Fibroblast of pulmonary artery (primary cell): Measurements from ENCODE around the gene SNX17.
A peak's percentile ranks its signal among the peaks of the same experiment; 100 is the strongest.

ENCODE experiments used
- DNase-seq: peaks from one replicate; pipeline ENCODE4 v3.0.0-alpha.2; 2010; ENCODE audit warnings: low read depth
- H3K4me3 ChIP-seq: replicated peaks from 2 replicates; pipeline ENCODE4 v1.5.1; 2011; ENCODE audit warnings: low read depth, mild to moderate bottlenecking, control low read depth, low read length, moderate library complexity
- TF ChIP-seq, protein P1 (sequence below): IDR thresholded peaks from 2 replicates; pipeline ENCODE4 v1.5.1; 2011; ENCODE audit warnings: mild to moderate bottlenecking, control low read depth, low read length, inconsistent platforms; ENCODE audit errors: missing control alignments

SNX17 gene, protein sequence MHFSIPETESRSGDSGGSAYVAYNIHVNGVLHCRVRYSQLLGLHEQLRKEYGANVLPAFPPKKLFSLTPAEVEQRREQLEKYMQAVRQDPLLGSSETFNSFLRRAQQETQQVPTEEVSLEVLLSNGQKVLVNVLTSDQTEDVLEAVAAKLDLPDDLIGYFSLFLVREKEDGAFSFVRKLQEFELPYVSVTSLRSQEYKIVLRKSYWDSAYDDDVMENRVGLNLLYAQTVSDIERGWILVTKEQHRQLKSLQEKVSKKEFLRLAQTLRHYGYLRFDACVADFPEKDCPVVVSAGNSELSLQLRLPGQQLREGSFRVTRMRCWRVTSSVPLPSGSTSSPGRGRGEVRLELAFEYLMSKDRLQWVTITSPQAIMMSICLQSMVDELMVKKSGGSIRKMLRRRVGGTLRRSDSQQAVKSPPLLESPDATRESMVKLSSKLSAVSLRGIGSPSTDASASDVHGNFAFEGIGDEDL

DNA sequence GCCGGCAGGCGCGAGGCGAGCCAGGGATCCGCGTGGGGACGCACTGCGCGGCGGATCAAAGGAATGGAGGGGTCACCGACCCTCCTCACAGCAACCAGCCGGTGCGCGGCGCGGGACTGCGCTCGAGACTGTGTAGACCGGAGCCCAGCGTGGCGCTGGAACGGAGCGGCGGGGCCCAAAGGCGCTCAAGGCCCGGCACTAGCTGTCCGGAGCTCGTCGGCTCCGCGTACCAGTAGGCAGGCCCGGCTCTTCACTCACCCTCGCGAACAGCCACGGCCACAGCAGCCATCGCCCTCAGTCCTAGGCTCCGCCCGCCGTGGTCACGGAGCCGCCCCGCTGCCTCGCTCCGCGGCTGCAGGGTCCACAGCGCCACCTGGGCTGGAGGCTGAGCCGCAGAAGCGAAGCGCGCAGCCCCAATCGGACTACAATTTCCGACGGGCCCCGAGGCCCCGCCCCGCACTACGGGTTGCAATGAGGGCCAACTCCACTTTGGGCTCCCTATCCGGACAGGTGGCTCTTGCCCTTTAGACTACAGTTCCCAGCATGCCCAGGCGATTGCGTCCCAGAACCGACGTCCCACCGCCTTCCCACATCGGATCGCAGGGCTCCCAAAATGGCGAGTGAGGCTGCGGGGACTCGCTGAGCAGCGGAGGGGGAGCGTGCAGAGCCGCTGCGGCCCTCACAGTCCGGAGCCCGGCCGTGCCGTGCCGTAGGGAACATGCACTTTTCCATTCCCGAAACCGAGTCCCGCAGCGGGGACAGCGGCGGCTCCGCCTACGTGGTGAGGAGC, at the start of gene SNX17, which contains the start of gene EIF2B4:
Gene SNX17 (plus strand): TSS at position 591 of the 790 bp plus-strand sequence. CDS start 128 bp downstream, at position 719.
Gene EIF2B4 (minus strand): TSS at position 313 of the 790 bp plus-strand sequence. CDS start 24 bp downstream, at position 289.
- peak; percentile 99 for DNase-seq
- TF ChIP-seq, protein P1, sequence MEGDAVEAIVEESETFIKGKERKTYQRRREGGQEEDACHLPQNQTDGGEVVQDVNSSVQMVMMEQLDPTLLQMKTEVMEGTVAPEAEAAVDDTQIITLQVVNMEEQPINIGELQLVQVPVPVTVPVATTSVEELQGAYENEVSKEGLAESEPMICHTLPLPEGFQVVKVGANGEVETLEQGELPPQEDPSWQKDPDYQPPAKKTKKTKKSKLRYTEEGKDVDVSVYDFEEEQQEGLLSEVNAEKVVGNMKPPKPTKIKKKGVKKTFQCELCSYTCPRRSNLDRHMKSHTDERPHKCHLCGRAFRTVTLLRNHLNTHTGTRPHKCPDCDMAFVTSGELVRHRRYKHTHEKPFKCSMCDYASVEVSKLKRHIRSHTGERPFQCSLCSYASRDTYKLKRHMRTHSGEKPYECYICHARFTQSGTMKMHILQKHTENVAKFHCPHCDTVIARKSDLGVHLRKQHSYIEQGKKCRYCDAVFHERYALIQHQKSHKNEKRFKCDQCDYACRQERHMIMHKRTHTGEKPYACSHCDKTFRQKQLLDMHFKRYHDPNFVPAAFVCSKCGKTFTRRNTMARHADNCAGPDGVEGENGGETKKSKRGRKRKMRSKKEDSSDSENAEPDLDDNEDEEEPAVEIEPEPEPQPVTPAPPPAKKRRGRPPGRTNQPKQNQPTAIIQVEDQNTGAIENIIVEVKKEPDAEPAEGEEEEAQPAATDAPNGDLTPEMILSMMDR = peak; percentile 64
- peak within 1 kb of the TSS; percentile 96 for H3K4me3 ChIP-seq

DNA sequence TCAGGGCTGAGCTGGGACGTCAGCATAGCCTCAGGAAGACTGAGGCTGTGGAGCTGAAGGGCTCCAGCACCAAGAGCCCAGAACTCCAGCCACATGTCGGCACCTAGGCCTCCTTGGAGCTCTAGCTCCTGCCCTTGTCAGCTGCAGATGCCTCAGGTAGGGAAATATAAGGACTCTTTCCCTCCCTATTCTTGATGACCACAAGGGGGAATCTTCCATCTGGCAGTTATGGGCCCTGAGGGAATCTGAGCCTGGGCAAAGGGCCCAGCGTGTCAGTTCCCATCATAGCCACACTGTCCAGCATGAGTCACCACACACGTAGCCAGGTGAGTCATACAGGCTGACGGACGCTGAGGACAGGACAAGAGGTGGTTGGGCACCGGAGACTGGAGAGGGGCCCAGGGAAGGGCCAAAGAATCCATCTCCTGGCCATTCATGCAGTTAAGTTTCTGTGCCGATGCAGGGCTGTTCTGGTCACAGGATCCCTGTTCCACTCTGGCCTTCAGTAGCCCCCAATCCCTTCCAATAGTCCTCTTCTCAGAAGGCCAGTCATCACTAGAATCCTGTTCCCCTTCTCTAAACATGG, 49.4 kb upstream of the SNX17 start:
- DNase-seq = peak; percentile 99
- H3K4me3 ChIP-seq = peak overlapping the region; percentile 15

DNA sequence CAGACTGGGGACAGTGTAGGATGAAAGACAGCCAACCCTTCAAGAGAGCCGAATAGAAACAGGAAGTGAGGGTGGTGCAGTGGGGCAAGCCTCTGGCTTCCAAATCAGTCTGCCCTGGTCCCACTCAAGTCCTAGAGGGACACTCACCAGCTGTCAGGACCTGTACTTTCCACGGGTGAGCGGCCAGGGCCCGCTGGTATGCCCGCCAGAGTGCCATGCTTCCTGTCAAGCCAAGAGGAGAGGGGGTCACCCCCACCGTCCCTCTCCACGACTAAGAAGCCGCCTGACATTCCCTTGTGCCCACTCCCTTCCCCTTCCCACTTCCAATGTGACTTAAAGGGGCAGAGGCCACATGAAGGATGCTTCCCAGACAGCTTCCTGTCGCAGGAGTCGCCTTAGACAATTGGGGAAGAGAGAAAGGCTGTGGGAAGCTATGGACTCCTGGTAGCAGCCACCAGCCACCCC, 48.1 kb upstream of the SNX17 start:
- DNase-seq = no peak
- peak overlapping the region; percentile 92 for H3K4me3 ChIP-seq
- TF ChIP-seq, protein P1 = no peak

More for the DNA sequence above, 49.4 kb upstream of the SNX17 start:
- TF ChIP-seq, protein P1 = peak; percentile 78

DNA sequence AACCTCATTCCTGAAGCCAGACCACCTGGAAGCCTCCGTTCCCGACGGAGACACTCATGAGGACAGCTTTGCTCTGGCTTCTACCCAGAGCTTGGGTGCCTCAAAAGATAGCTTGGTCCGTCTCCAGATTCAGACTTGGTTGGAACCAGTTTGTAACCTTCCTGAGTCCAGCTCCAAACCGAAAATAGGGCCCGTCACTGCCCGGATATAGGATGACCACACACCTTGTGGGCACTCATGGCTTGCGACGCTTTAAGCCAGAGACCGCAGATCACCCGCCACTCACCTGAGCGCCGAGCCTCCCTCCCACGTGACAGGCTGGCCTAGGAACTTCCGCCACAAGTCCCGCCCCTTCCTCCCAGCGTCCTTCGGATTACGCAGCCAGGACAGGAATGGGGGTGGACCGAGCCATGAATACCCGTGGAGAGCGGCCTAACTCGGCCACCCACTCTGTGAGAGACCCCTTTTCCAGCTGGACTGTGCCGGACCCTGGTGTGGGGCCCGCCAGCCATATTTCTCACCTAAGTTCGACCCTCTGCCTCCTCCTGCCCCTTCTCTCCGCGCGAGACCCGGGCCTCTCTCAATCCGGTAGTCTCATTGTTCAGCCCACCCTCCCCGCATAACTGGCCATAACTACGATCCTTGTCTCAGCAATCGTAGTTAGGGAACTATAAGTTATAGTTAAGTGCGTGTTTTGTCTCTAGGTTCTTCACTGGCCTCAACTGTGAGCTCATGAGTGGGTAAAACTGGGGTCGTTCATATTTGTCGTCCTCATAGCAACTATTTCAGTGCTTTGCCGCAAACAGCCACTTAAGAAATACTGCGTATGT, 47.4 kb upstream of the SNX17 start, which contains the start of gene MPV17:
Gene MPV17 (minus strand): TSS at position 332 of the 830 bp plus-strand sequence. CDS start 580 bp downstream, outside the sequence.
- TF ChIP-seq, protein P1 = no peak
- peak within 1 kb of the TSS; percentile 92 for H3K4me3 ChIP-seq
- peak; percentile 92 for DNase-seq

DNA sequence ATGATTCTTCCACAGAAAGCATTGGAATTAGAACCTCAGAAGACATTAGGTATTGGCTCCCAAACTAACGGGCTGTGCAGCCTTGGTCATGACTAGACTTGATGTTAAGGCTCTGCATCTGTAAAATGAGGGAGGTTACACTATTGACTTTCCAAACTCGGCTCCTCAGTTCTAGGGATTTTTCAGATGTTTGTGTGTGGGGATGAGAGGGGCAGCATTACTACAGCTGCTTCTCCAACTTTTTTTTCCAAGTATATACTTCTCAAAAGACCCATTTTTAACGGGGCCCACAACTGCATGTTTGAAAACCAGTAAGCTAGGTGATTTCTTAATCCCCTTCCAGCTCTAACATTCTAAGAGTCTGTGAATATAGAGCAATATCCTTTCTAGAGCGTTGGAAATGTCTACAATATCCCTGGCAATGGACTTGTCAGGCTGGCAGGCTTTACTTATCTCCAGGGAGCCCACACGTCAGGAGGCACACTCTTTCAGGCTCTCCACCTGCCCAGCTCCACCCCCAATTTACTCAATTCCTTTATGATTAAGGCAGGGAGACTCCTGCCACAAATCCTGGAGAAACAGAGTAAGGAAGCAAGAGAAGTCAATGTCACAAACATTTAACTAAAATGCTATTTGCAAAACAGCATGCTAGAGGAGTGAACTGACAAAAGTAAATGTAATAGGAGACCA, 46.7 kb upstream of the SNX17 start:
- no peak for DNase-seq
- peak overlapping the region; percentile 92 for H3K4me3 ChIP-seq
- TF ChIP-seq, protein P1 = no peak
